Measurements from ENCODE around the gene SIT1. TPM values are rescaled to one million over a fixed set of nuclear protein-coding genes. Genes with fewer than 3 reads are reported as not detected.
"Not testable (repeated sequence)": the region's sequence is repeated elsewhere in the genome, so short reads cannot be mapped to it uniquely, and the experiment has no call there.

Gene SIT1
- total and polyA plus RNA-seq, 4 donors, result 0.87 to 3.8 (median 1.4) TPM

DNA sequence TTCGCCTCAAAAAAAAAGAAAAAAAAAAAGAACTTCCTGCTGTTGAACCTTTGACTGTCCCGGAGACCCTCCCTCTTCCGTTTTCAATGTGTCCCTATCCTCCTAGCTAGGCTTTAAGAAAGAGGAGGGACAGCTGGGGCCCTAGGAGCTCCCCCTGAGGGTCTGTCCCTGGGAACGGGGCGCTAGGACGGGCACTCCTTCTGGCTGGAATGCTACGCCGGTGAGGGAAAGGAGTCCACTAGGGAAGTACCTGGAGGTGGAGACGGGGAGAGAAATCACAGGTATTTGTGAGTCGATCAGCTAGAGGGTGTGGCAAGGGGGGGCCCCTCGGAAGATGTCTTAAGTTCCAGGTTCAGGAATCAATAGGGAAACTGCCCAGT lies 4.6 kb downstream of the SIT1 start:
- 1 to 6% methylated on average over 11 of the region's 11 CpGs for WGBS, 2 donors
- no peaks in the 10 kb centered on the region for H3K27me3 ChIP-seq (ENCODE audit: control insufficient read depth in 3 of 3, insufficient read depth in 3 of 3, low read length in 2 of 3)
- peak overlapping the region; percentile 66 to 96 for H3K27ac ChIP-seq (ENCODE audit: low read depth in 1 of 2, low read length in 1 of 2)

DNA sequence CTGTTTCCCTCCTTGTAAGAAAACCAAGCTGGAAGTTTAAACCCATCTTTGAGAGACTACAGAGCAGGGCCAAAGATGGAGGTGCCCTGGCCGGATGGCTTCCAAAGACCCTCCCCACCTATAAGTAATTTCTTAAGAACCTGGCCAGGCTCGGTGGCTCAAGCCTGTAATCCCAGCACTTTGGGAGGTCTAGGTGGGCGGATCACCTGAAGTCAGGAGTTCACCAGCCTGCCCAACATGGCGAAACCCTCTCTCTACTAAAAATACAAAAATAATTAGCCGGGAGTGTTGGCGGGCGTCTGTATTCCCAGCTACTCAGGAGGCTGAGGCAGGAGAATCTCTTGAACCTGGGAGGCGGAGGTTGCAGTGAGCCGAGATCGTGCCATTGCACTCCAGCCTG lies 5.0 kb downstream of the SIT1 start:
- H3K36me3 ChIP-seq (ENCODE audit: control insufficient read depth in 4 of 4, insufficient read depth in 4 of 4, low read length in 4 of 4); H3K4me3 ChIP-seq; ATAC-seq (ENCODE audit: insufficient read depth, low FRiP score); H3K27me3 ChIP-seq (ENCODE audit: control insufficient read depth in 3 of 3, insufficient read depth in 3 of 3, low read length in 2 of 3); DNase-seq; H3K9me3 ChIP-seq (ENCODE audit: control insufficient read depth in 4 of 4, insufficient read depth in 3 of 4, low read length in 3 of 4): not testable (repeated sequence)
- Histone ChIP-seq H3K4me1 (ENCODE audit: control insufficient read depth in 5 of 5, insufficient read depth in 5 of 5, low read length in 5 of 5) (peaks cover 0 to 12% (median 5%) of the 10 kb centered on the region in 5 donors), H3K9ac (ENCODE audit: insufficient read depth in 1 of 2, low read length in 2 of 2) (peak overlapping the region in 1 of 2 donors; percentile 92), H3K27ac (ENCODE audit: low read depth in 1 of 2, low read length in 1 of 2) (peak overlapping the region in 1 of 2 donors; percentile 96)
- WGBS, 2 donors, result 36 to 38% methylated on average over 10 of the region's 10 CpGs

More for the DNA sequence above, 4.6 kb downstream of the SIT1 start:
- TF ChIP-seq, protein P1, sequence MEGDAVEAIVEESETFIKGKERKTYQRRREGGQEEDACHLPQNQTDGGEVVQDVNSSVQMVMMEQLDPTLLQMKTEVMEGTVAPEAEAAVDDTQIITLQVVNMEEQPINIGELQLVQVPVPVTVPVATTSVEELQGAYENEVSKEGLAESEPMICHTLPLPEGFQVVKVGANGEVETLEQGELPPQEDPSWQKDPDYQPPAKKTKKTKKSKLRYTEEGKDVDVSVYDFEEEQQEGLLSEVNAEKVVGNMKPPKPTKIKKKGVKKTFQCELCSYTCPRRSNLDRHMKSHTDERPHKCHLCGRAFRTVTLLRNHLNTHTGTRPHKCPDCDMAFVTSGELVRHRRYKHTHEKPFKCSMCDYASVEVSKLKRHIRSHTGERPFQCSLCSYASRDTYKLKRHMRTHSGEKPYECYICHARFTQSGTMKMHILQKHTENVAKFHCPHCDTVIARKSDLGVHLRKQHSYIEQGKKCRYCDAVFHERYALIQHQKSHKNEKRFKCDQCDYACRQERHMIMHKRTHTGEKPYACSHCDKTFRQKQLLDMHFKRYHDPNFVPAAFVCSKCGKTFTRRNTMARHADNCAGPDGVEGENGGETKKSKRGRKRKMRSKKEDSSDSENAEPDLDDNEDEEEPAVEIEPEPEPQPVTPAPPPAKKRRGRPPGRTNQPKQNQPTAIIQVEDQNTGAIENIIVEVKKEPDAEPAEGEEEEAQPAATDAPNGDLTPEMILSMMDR (IDR thresholded peaks at IDR 0.05; ENCODE audit: control extremely low read depth, extremely low read depth), result no peak
- DNase-seq, result peak; percentile 74 to 88 (median 81)
- H3K9ac ChIP-seq (ENCODE audit: insufficient read depth in 1 of 2, low read length in 2 of 2), result peak overlapping the region; percentile 65 to 92
- ATAC-seq (ENCODE audit: insufficient read depth, low FRiP score), result peak; percentile 30
- no peaks in the 10 kb centered on the region for H3K36me3 ChIP-seq (ENCODE audit: control insufficient read depth in 4 of 4, insufficient read depth in 4 of 4, low read length in 4 of 4)
- H3K9me3 ChIP-seq (ENCODE audit: control insufficient read depth in 4 of 4, insufficient read depth in 3 of 4, low read length in 3 of 4), result no peaks in the 10 kb centered on the region
- H3K4me1 ChIP-seq (ENCODE audit: control insufficient read depth in 5 of 5, insufficient read depth in 5 of 5, low read length in 5 of 5), result peaks cover 0 to 12% (median 5%) of the 10 kb centered on the region in 5 donors
- H3K4me3 ChIP-seq, result peak overlapping the region; percentile 51

DNA sequence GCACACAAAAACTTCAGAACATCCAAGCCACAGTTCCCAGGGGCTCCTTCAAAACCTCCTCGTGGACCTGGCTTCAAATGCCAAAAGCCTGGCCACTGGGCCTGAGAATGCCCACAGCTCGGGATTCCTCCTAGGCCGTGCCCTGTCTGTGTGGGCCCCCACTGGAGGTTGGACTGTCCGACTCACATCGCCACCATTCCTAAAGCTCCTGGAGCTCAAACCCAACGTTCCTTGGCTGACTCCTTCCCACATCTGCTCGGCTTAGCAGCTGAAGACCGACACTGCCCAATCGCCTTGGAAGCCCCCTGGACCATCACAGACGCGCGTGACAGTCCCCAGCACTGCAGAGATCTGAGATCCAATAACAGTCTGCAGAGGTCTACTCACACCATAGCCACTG lies 7.7 kb downstream of the SIT1 start:
- WGBS, 2 donors, result 95 to 97% methylated on average over 12 of the region's 12 CpGs
- ATAC-seq (ENCODE audit: insufficient read depth, low FRiP score), result no peak

DNA sequence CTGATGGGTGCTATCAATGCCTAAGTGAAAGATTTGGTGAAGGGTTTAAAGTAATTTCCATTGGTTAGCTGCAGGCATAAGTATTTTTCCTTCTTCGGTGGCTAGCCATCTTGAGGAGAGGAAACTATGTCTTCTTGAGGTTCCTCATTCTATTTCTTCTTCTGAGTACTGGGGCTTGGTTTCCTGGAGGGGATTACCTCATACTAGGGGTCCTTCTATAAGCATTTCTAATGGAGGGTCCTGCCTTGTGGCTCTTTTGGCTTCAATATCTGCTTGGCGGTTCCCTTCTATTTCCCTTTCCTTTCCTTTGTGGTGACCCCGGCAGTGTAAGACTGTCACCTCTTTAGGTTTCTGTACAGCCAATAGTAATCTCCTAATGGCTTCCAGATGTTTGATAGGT lies 9.3 kb downstream of the SIT1 start:
- not testable (repeated sequence) for H3K9ac ChIP-seq (ENCODE audit: insufficient read depth in 1 of 2, low read length in 2 of 2); H3K4me3 ChIP-seq; ATAC-seq (ENCODE audit: insufficient read depth, low FRiP score); H3K4me1 ChIP-seq (ENCODE audit: control insufficient read depth in 5 of 5, insufficient read depth in 5 of 5, low read length in 5 of 5); H3K27me3 ChIP-seq (ENCODE audit: control insufficient read depth in 3 of 3, insufficient read depth in 3 of 3, low read length in 2 of 3); H3K36me3 ChIP-seq (ENCODE audit: control insufficient read depth in 4 of 4, insufficient read depth in 4 of 4, low read length in 4 of 4); H3K9me3 ChIP-seq (ENCODE audit: control insufficient read depth in 4 of 4, insufficient read depth in 3 of 4, low read length in 3 of 4); DNase-seq; H3K27ac ChIP-seq (ENCODE audit: low read depth in 1 of 2, low read length in 1 of 2)
- WGBS, 2 donors, result 37 to 87% methylated on average over 3 of the region's 3 CpGs

More for the DNA sequence above, 7.7 kb downstream of the SIT1 start:
- no peak for DNase-seq
- H3K4me3 ChIP-seq, result no peak overlapping the region
- TF ChIP-seq, protein P1 (IDR thresholded peaks at IDR 0.05; ENCODE audit: control extremely low read depth, extremely low read depth), result no peak
- H3K27ac ChIP-seq (ENCODE audit: low read depth in 1 of 2, low read length in 1 of 2), result no peak overlapping the region
- no peak overlapping the region for H3K9ac ChIP-seq (ENCODE audit: insufficient read depth in 1 of 2, low read length in 2 of 2)
- H3K9me3 ChIP-seq (ENCODE audit: control insufficient read depth in 4 of 4, insufficient read depth in 3 of 4, low read length in 3 of 4), result no peaks in the 10 kb centered on the region
- H3K27me3 ChIP-seq (ENCODE audit: control insufficient read depth in 3 of 3, insufficient read depth in 3 of 3, low read length in 2 of 3), result no peaks in the 10 kb centered on the region
- H3K36me3 ChIP-seq (ENCODE audit: control insufficient read depth in 4 of 4, insufficient read depth in 4 of 4, low read length in 4 of 4), result no peaks in the 10 kb centered on the region
- H3K4me1 ChIP-seq (ENCODE audit: control insufficient read depth in 5 of 5, insufficient read depth in 5 of 5, low read length in 5 of 5), result peaks cover 0 to 12% (median 4%) of the 10 kb centered on the region in 5 donors

DNA sequence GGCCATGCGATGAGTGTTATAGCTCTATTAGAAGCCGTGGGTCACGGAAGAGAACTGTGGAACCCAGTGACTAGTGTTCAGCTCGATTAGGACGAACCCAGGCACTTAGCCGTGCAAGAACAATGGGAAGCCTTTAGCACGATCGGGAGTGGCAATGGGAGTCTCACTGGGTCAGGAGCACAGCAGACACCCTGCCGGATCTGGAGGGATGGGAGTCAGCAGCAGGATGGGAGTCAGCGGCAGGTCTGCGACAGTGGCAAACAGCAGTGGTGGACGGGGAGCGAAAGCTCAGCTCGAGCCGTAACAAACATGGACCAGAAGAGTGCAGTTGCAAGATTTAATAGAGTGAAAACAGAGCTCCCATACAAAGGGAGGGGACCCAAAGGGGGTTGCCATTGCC lies 10.3 kb downstream of the SIT1 start:
- whole genome bisulfite sequencing, 2 donors, result 97 to 98% methylated on average over 15 of the region's 15 CpGs
- not testable (repeated sequence) for H3K9ac ChIP-seq (ENCODE audit: insufficient read depth in 1 of 2, low read length in 2 of 2); ATAC-seq (ENCODE audit: insufficient read depth, low FRiP score); H3K36me3 ChIP-seq (ENCODE audit: control insufficient read depth in 4 of 4, insufficient read depth in 4 of 4, low read length in 4 of 4); H3K4me1 ChIP-seq (ENCODE audit: control insufficient read depth in 5 of 5, insufficient read depth in 5 of 5, low read length in 5 of 5); DNase-seq; H3K27me3 ChIP-seq (ENCODE audit: control insufficient read depth in 3 of 3, insufficient read depth in 3 of 3, low read length in 2 of 3); H3K27ac ChIP-seq (ENCODE audit: low read depth in 1 of 2, low read length in 1 of 2); H3K9me3 ChIP-seq (ENCODE audit: control insufficient read depth in 4 of 4, insufficient read depth in 3 of 4, low read length in 3 of 4); H3K4me3 ChIP-seq

All from lung (tissue), 12 donors.